Ecto neural progenitor cell (in vitro differentiated cells): ENCODE data around the gene MAP1LC3B2.

Experiments
- DNase-seq: peaks from one replicate; pipeline ENCODE4 v3.0.0-alpha.2; 2018; ENCODE audit warnings: low spot score

Gene MAP1LC3B2

GRCh38 chr12:116538076-116538591 is 21.0 kb upstream of the MAP1LC3B2 start:
- DNase-seq = no peak

- DNase-seq = no peak
Observed at GRCh38 chr12:116538682-116539305, 20.4 kb upstream of the MAP1LC3B2 start.

- no peak for DNase-seq
Observed at GRCh38 chr12:116539361-116539771, 19.8 kb upstream of the MAP1LC3B2 start.

GRCh38 chr12:116539905-116540482 is 19.2 kb upstream of the MAP1LC3B2 start:
- peak; percentile 83 for DNase-seq

- no peak for DNase-seq
Observed at GRCh38 chr12:116540622-116541152, 18.5 kb upstream of the MAP1LC3B2 start.

GRCh38 chr12:116541547-116542344 is 17.4 kb upstream of the MAP1LC3B2 start:
- no peak for DNase-seq

- DNase-seq = no peak
Observed at GRCh38 chr12:116542345-116542956, 16.7 kb upstream of the MAP1LC3B2 start.

- DNase-seq = no peak
Observed at GRCh38 chr12:116544656-116545055, 14.5 kb upstream of the MAP1LC3B2 start.

- DNase-seq = no peak
Observed at GRCh38 chr12:116545144-116545543, 14.0 kb upstream of the MAP1LC3B2 start.

- DNase-seq = no peak
Observed at GRCh38 chr12:116545936-116546335, 13.2 kb upstream of the MAP1LC3B2 start.

- no peak for DNase-seq
Observed at GRCh38 chr12:116547955-116548501, 11.2 kb upstream of the MAP1LC3B2 start.

- DNase-seq = no peak
Observed at GRCh38 chr12:116549993-116550392, 9.2 kb upstream of the MAP1LC3B2 start.

- DNase-seq = no peak
Observed at GRCh38 chr12:116551151-116551550, 8.0 kb upstream of the MAP1LC3B2 start.

GRCh38 chr12:116551619-116551951 is 7.6 kb upstream of the MAP1LC3B2 start:
- no peak for DNase-seq

- DNase-seq = no peak
Observed at GRCh38 chr12:116551952-116552772, 7.0 kb upstream of the MAP1LC3B2 start.

- no peak for DNase-seq
Observed at GRCh38 chr12:116552773-116553373, 6.3 kb upstream of the MAP1LC3B2 start.

- DNase-seq = no peak
Observed at GRCh38 chr12:116556356-116556952, 2.7 kb upstream of the MAP1LC3B2 start.

GRCh38 chr12:116556964-116557698 is 2.0 kb upstream of the MAP1LC3B2 start:
- no peak for DNase-seq

GRCh38 chr12:116558280-116559161 is 660 bp upstream of the MAP1LC3B2 start:
- DNase-seq = no peak
